A549 (cell line): Measurements from ENCODE around the gene CDH26. TPM values are rescaled to one million over a fixed set of nuclear protein-coding genes. Genes with fewer than 3 reads are reported as not detected.
A peak's percentile ranks its signal among the peaks of the same experiment; 100 is the strongest.

Source experiments
- ATAC-seq, 2 experiments: fragments of 200-7000 bp in 1 of 2; fragments of >200 bp in 1 of 2; cut with Nextera tagmentation in 1 of 2; cut with Tn5 transposase in 1 of 2; 3 replicates each; pipeline versions ENCODE4 v1.8.0 to v1.9.1; 2018 to 2020; ENCODE audit warnings: mild to moderate bottlenecking in 1 of 2, moderate library complexity in 1 of 2
- CTCF ChIA-PET: fragments of 300-600 bp; sonication (Branson Sonifier 250); formaldehyde crosslinking; extraction: SDS; loops from one replicate; lab custom pipeline; 2021; ENCODE audit warnings: antibody characterized with exemption, inconsistent platforms; lab: Yijun Ruan, JAX
- POLR2A ChIA-PET: fragments of 350-600 bp; formaldehyde crosslinking; extraction: SDS; loops from one replicate; lab custom pipeline; 2021; ENCODE audit warnings: antibody characterized with exemption, inconsistent platforms; lab: Yijun Ruan, JAX
- DNase-seq, 2 experiments: peaks; one replicate each; pipeline versions ENCODE4 v3.0.0 to v3.0.0-alpha.2; 2011 to 2016; ENCODE audit warnings: low read depth in 1 of 2, low spot score in 1 of 2
- FAIRE-seq: peaks from 2 replicates; lab custom pipeline; 2011; peaks lifted over from hg19 to GRCh38; lab: Jason Lieb, UNC
- H3K27ac ChIP-seq, 2 experiments: fragments of >200 bp; sonication (Bioruptor Twin); formaldehyde crosslinking; 3 replicates each; pipeline ENCODE4 v1.5.1; 2016 to 2017
- H3K4me1 ChIP-seq: fragments of >200 bp; sonication (Bioruptor Twin); formaldehyde crosslinking; 3 replicates; pipeline ENCODE4 v1.6.1; 2016
- H3K4me2 ChIP-seq: fragments of >200 bp; sonication (Bioruptor Twin); formaldehyde crosslinking; 3 replicates; pipeline ENCODE4 v1.6.1; 2016
- H3K4me3 ChIP-seq: fragments of >200 bp; sonication (Bioruptor Twin); formaldehyde crosslinking; 3 replicates; pipeline ENCODE4 v1.5.1; 2016
- H3K9me3 ChIP-seq: fragments of >200 bp; sonication (Bioruptor Twin); formaldehyde crosslinking; 3 replicates; pipeline ENCODE4 v1.6.1; 2016
- BHLHE40 ChIP-seq: IDR thresholded peaks from 2 replicates; pipeline ENCODE4 v1.6.1; 2012; ENCODE audit warnings: low read depth, low read length, inconsistent platforms
- CEBPB ChIP-seq, 2 experiments: fragments of >200 bp in 1 of 2; sonication (Bioruptor Twin) in 1 of 2; formaldehyde crosslinking in 1 of 2; IDR thresholded peaks; 2 replicates each; pipeline ENCODE4 v1.6.1; 2012 to 2016
- FOSL2 ChIP-seq, 2 experiments: fragments of 450-650 bp in 1 of 2; fragments of >200 bp in 1 of 2; sonication (Bioruptor Twin) in 1 of 2; formaldehyde crosslinking; IDR thresholded peaks; 2 replicates each; pipeline versions ENCODE4 v1.5.0 to v1.6.1; 2016 to 2020; ENCODE audit warnings: mild to moderate bottlenecking in 1 of 2, moderate library complexity in 1 of 2
- HOXA7 ChIP-seq: fragments of 250-450 bp; sonication (Bioruptor Pico); IDR thresholded peaks from 2 replicates; pipeline ENCODE4 v1.5.0; 2020; ENCODE audit warnings: mild to moderate bottlenecking, moderate library complexity
- HOXB13 ChIP-seq: fragments of 250-450 bp; sonication (Bioruptor Pico); IDR thresholded peaks from 2 replicates; pipeline ENCODE4 v1.5.0; 2020; ENCODE audit warnings: low read depth, mild to moderate bottlenecking, moderate library complexity
- HOXB5 ChIP-seq: fragments of 250-450 bp; sonication (Bioruptor Pico); IDR thresholded peaks from 2 replicates; pipeline ENCODE4 v1.5.0; 2020; ENCODE audit warnings: mild to moderate bottlenecking, moderate library complexity
- JUN ChIP-seq, 2 experiments: fragments of >200 bp; sonication (Bioruptor Twin); formaldehyde crosslinking; IDR thresholded peaks; 2 replicates in 1 of 2; 3 replicates in 1 of 2; pipeline ENCODE4 v1.6.1; 2016 to 2017
- MAFK ChIP-seq: fragments of 450-650 bp; IDR thresholded peaks from 2 replicates; pipeline ENCODE4 v1.6.1; 2014; ENCODE audit not compliant: partially characterized antibody
- MYC ChIP-seq: IDR thresholded peaks from 2 replicates; pipeline ENCODE4 v1.6.1; 2012; ENCODE audit warnings: mild to moderate bottlenecking, inconsistent platforms, low read length, improper control_type of control experiment, borderline replicate concordance
- POLR2A ChIP-seq: IDR thresholded peaks from 2 replicates; pipeline ENCODE4 v1.6.1; 2012; ENCODE audit warnings: mild to moderate bottlenecking, low read length
- RAD21 ChIP-seq, 2 experiments: fragments of >200 bp in 1 of 2; sonication (Bioruptor Twin) in 1 of 2; formaldehyde crosslinking in 1 of 2; IDR thresholded peaks in 1 of 2; conservative IDR thresholded peaks in 1 of 2; 2 replicates in 1 of 2; 3 replicates in 1 of 2; pipeline ENCODE4 v1.6.1; 2012 to 2018; ENCODE audit warnings: inconsistent platforms in 1 of 2
- RCOR1 ChIP-seq: fragments of 150-350 bp; IDR thresholded peaks from 2 replicates; pipeline ENCODE4 v1.6.1; 2014; ENCODE audit warnings: antibody characterized with exemption, low read length, low read depth
- TFCP2L1 ChIP-seq: fragments of 250-450 bp; sonication (Bioruptor Pico); IDR thresholded peaks from 2 replicates; pipeline ENCODE4 v1.5.0; 2021; ENCODE audit warnings: mild to moderate bottlenecking
- ZC3H11A ChIP-seq: fragments of 450-650 bp; IDR thresholded peaks from 2 replicates; pipeline ENCODE4 v1.6.1; 2014; ENCODE audit warnings: antibody characterized with exemption, mild to moderate bottlenecking
- WGBS: methylation state at CpG from one replicate; pipeline ENCODE4 v1.1.6; 2017; ENCODE audit errors: missing lambda C conversion rate; 5-methylcytosine and 5-hydroxymethylcytosine counted together
- polyA plus RNA-seq, 4 experiments: library from polyadenylated mRNA; depleted of rRNA in 3 of 4; stranded (reverse); fragments of >200 nt; fragmentation: RNase III in 1 of 4; extraction: RNeasy Plus Mini Kit Qiagen cat#74134 plus additional on column Dnase treatment in 1 of 4; gene quantifications; 2 replicates in 3 of 4; 3 replicates in 1 of 4; pipeline ENCODE4 v1.2.3, GENCODE V29; 2011 to 2017
- TF ChIP-seq, protein P1 (sequence below): fragments of 450-650 bp; IDR thresholded peaks from 2 replicates; pipeline ENCODE4 v1.6.1; 2014; ENCODE audit warnings: antibody characterized with exemption

Gene CDH26
- polyA plus RNA-seq, 2 of the 4 experiments (the other 2 are of a cell fraction) = 0.27 to 0.57 TPM

DNA sequence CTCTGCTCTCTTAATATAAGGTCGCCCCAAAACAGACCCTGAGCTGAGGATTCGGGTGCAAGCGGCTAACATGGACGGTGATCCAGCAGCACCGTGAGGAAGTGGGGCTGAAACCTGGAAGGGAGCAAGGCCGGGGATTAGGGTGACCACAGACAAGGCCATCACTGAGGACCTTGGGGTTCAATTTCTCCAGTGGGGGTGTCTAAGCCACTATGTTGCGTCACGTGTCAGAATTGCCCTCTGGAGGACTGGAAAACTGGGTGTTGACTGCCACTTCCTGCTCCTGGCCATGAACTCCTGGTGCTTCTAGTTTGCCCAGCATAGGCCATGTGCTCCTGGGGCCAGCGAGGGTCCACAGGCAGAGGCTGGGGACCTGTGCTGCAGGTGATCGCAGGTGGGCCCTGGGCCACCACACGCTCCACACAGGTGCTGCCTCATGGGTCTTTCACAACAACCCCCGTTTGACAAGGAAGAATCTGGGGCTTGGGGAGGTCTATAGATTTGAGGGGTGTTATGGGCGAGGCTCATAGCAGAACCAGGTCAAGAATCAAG lies 101.9 kb downstream of the CDH26 start:
- no peaks in the 10 kb centered on the region for H3K4me1 ChIP-seq
- no peak for ATAC-seq
- no peak for DNase-seq
- WGBS = 63% methylated on average over 13 of the region's 13 CpGs
- no peak overlapping the region for H3K4me2 ChIP-seq
- ChIA-PET CTCF (no interaction called here), POLR2A (no interaction called here)
- no peak overlapping the region for H3K4me3 ChIP-seq
- H3K27ac ChIP-seq = no peak overlapping the region
- TF ChIP-seq TFCP2L1 (CRISPR knock-in tag) = no peak
- TF ChIP-seq HOXB5 = no peak
- TF ChIP-seq BHLHE40 = no peak
- no peak for TF ChIP-seq MYC
- TF ChIP-seq ZC3H11A = no peak
- TF ChIP-seq JUN (IDR thresholded peaks at IDR 0.05) = no peak
- TF ChIP-seq POLR2A = no peak
- no peak for TF ChIP-seq CEBPB (IDR thresholded peaks at IDR 0.05)
- no peak for TF ChIP-seq HOXB13 (CRISPR knock-in tag)
- FAIRE-seq = no peak
- H3K9me3 ChIP-seq = no peaks in the 10 kb centered on the region

DNA sequence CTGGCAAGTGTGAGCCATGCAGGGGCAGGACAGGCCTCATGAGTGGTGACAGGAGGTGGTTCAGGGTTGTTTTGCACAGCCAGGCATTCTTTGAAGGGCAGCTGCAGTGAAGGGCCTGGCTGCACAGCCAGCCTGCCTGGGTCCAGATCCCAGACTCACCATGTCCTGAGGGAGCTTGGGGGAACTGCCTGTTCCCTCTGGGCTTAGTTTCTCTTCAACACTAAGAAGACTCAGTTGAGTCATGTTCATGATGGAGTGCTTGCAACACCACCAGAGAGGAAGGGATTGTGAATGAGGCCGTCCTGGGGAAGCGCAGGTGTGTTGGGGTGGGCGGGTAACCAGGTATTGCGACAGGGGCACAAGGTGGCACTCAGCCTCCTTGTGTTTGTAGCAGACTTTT lies 102.4 kb downstream of the CDH26 start:
- Histone ChIP-seq H3K4me1 (no peaks in the 10 kb centered on the region), H3K4me2 (no peak overlapping the region)
- POLR2A ChIA-PET = no interaction called here
- TF ChIP-seq TFCP2L1 (CRISPR knock-in tag) = no peak
- TF ChIP-seq HOXA7 (CRISPR knock-in tag) = no peak
- no peak for TF ChIP-seq MAFK
- no peak for TF ChIP-seq FOSL2 (IDR thresholded peaks at IDR 0.05)
- TF ChIP-seq FOSL2 (CRISPR knock-in tag; IDR thresholded peaks at IDR 0.05) = no peak
- TF ChIP-seq POLR2A = no peak
- TF ChIP-seq, all 56 proteins: peak for 0
- FAIRE-seq (no peak), ATAC-seq (no peak), DNase-seq (no peak)
- Histone ChIP-seq H3K27ac (no peak overlapping the region), H3K4me3 (no peak overlapping the region), H3K9me3 (peaks cover under 1% of the 10 kb centered on the region; the same call in 1 of the 3 replicates)
- 57% methylated on average over 4 of the region's 4 CpGs for WGBS
- CTCF ChIA-PET = no interaction called here

DNA sequence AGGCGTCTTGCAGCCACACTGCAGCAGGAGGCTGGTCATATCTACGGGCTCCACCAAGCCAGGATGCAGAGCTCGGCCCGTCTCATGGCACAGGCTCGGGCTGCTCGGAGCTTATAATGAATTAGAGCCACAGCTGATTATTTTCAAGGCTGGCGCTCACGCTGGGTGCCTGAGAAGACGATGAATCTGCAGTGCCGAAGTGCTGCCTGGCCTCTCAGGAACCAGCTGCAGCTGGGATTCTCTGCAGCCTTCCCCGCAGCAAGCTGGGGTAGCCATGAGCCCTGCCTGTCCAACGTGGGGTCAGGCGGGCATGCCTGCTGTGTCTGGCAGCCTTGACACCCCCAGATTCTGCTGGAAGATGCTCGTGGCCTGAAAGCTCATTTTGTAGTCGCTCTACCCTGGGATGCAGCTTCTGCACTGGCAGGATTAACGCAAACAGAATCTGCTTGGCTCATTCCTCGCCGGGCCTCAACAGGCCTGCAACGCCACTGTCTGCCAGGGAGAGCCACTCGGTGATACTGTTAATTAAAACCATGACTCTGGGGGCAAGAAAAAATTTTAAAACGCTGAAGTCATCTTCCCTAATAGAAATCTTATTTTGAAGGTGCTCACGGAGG lies 104.3 kb downstream of the CDH26 start:
- ChIA-PET POLR2A (no interaction called here), CTCF (interaction anchor here (1.2 to 1.6 kb wide), 2 partner anchors 9 to 148 kb away, joined by 3 to 4 read pairs; no protein-coding TSS in a partner anchor)
- ATAC-seq = no peak
- no peak for TF ChIP-seq JUN (IDR thresholded peaks at IDR 0.05)
- H3K4me1 ChIP-seq = no peaks in the 10 kb centered on the region
- WGBS = 55% methylated on average over 11 of the region's 22 CpGs
- no peak overlapping the region for H3K27ac ChIP-seq
- H3K9me3 ChIP-seq = peaks cover 8% of the 10 kb centered on the region; the same call in 1 of the 3 replicates
- no peak overlapping the region for H3K4me2 ChIP-seq
- FAIRE-seq = no peak
- H3K4me3 ChIP-seq = no peak overlapping the region
- no peak for DNase-seq

DNA sequence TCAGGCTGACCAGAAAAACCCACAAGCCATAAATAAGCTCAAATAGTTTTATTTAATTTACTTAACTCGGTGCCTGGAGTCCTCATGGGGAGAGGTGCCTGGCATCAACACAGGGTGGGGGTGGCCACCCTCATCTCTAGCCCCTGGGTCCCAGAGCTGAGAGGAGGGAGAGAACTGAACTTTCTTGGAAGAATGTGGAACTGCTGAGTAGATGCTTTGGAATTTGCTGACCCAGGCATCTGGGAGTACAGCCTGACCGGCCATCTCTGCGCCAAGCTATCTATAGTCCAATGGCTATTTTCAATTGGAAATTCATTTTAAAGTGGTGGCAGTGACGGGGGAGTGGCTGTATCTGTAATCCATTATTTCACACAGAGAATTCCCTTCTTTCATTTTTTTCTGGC lies 104.8 kb downstream of the CDH26 start:
- ChIA-PET POLR2A (no interaction called here), CTCF (interaction anchor here (1.2 to 1.6 kb wide), 2 partner anchors 8 to 148 kb away, joined by 3 to 4 read pairs; no protein-coding TSS in a partner anchor)
- no peak for ATAC-seq
- no peak for TF ChIP-seq RCOR1
- TF ChIP-seq MAFK = peak; percentile 49
- TF ChIP-seq, protein P1, sequence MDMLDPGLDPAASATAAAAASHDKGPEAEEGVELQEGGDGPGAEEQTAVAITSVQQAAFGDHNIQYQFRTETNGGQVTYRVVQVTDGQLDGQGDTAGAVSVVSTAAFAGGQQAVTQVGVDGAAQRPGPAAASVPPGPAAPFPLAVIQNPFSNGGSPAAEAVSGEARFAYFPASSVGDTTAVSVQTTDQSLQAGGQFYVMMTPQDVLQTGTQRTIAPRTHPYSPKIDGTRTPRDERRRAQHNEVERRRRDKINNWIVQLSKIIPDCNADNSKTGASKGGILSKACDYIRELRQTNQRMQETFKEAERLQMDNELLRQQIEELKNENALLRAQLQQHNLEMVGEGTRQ = no peak
- no peak for TF ChIP-seq ZC3H11A
- no peak for TF ChIP-seq RAD21 (conservative IDR thresholded peaks at IDR 0.05 in 1 of 2, IDR thresholded peaks at IDR 0.05 in 1 of 2)
- no peak overlapping the region for H3K4me3 ChIP-seq
- no peak for FAIRE-seq
- H3K27ac ChIP-seq = no peak overlapping the region
- no peaks in the 10 kb centered on the region for H3K4me1 ChIP-seq
- no peak for DNase-seq
- no peak overlapping the region for H3K4me2 ChIP-seq
- WGBS = 46% methylated on average over 4 of the region's 4 CpGs
- H3K9me3 ChIP-seq = peaks cover 8% of the 10 kb centered on the region; the same call in 1 of the 3 replicates
